ENCODE data around the gene CACNA1B. TPM values are rescaled to one million over a fixed set of nuclear protein-coding genes. Genes with fewer than 3 reads are reported as not detected.
A peak's percentile ranks its signal among the peaks of the same experiment; 100 is the strongest.

The CACNA1B gene
- total and polyA plus RNA-seq, 2 of the 13 experiments (the other 11 are each of a cell fraction or from before 2014, with no cell fraction given) = under 0.01 to 0.04 TPM

DNA sequence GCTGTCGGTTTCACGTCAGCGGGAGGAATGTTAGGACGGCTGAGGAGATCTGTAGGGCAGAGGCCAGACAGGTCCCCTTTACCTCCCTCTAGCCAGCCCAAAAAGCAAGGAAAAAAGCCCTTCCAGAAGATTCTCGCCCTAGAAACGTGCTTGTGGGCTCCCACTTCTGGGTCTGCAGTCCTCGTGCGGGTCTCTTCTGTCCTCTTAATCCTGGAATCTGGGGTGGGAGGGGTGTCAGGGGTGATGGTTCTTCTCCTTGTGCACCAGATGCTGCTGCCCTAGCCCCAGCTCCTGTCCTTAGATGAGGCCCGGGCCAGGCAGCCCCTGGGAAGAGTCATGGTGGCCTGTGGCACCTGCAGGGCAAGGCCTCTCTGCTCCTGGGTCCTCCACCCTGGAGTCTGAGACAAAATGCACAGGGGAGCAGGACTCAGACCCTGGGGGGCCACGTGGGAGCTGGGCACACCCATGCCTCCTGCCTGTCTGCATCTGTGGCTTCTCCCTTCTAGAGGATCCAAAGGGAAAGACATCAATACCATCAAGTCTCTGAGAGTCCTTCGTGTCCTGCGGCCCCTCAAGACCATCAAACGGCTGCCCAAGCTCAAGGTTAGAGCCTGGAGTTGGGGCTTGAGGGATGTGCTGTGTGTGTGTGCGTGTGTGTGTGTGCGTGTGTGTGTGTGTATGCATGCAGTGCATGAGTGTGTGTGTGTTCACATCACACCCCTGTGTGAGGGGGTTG, 174.2 kb downstream of the CACNA1B start:
- ChIA-PET POLR2A (no interaction called here), CTCF (ENCODE audit: low intra/inter-chr PET ratio, low total read pairs) (no interaction called here)
- no peaks in the 10 kb centered on the region for H3K4me1 ChIP-seq (ENCODE audit: insufficient read depth, low read length)
- WGBS (ENCODE audit: low lambda C conversion rate) = 21% methylated on average over 14 of the region's 15 CpGs
- no peaks in the 10 kb centered on the region for H4K20me1 ChIP-seq (ENCODE audit: insufficient read depth, low read length)
- no peak overlapping the region for H3K9ac ChIP-seq (ENCODE audit: insufficient read depth, low read depth, low read length)
- intact Hi-C loops (cut with micrococcal nuclease; ENCODE audit: unreplicated experiment) (no loop called here), in situ Hi-C loops (cut with HindIII; ENCODE audit: extremely low pct_ligation_motif_present, low pct_unique_long_range_greater_than_20kb) (no loop called here)
- H3K27me3 ChIP-seq (ENCODE audit: control insufficient read depth in 1 of 2, insufficient read depth in 2 of 2, low read length in 2 of 2) = peaks cover 10 to 54% of the 10 kb centered on the region in 2 experiments
- no peak overlapping the region for H3K27ac ChIP-seq (ENCODE audit: extremely low read length, insufficient read depth, low read length)
- no peaks in the 10 kb centered on the region for H3K36me3 ChIP-seq (replicated peaks in 1 of 2; ENCODE audit: control insufficient read depth in 1 of 2, insufficient read depth in 2 of 2, low read length in 2 of 2)
- BruUV-seq (replicated peaks) = no TSS peak
- H3K4me2 ChIP-seq (ENCODE audit: low read depth, low read length) = no peak overlapping the region
- no peak for ATAC-seq
- H3K4me3 ChIP-seq (replicated peaks in 1 of 3; ENCODE audit: insufficient read depth in 1 of 3, low read depth in 2 of 3, low read length in 3 of 3) = no peak overlapping the region
- TF ChIP-seq, protein P1, sequence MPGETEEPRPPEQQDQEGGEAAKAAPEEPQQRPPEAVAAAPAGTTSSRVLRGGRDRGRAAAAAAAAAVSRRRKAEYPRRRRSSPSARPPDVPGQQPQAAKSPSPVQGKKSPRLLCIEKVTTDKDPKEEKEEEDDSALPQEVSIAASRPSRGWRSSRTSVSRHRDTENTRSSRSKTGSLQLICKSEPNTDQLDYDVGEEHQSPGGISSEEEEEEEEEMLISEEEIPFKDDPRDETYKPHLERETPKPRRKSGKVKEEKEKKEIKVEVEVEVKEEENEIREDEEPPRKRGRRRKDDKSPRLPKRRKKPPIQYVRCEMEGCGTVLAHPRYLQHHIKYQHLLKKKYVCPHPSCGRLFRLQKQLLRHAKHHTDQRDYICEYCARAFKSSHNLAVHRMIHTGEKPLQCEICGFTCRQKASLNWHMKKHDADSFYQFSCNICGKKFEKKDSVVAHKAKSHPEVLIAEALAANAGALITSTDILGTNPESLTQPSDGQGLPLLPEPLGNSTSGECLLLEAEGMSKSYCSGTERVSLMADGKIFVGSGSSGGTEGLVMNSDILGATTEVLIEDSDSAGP (CRISPR knock-in tag; IDR thresholded peaks at IDR 0.05; ENCODE audit: borderline replicate concordance) = no peak
- TF ChIP-seq, protein P2, sequence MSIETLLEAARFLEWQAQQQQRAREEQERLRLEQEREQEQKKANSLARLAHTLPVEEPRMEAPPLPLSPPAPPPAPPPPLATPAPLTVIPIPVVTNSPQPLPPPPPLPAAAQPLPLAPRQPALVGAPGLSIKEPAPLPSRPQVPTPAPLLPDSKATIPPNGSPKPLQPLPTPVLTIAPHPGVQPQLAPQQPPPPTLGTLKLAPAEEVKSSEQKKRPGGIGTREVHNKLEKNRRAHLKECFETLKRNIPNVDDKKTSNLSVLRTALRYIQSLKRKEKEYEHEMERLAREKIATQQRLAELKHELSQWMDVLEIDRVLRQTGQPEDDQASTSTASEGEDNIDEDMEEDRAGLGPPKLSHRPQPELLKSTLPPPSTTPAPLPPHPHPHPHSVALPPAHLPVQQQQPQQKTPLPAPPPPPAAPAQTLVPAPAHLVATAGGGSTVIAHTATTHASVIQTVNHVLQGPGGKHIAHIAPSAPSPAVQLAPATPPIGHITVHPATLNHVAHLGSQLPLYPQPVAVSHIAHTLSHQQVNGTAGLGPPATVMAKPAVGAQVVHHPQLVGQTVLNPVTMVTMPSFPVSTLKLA (IDR thresholded peaks at IDR 0.05) = peak; percentile 13; the same call in 1 of the 2 replicates
- no peaks in the 10 kb centered on the region for H3K9me3 ChIP-seq (ENCODE audit: low read length)
- FAIRE-seq = no peak
- DNase-seq (ENCODE audit: low spot score) = no peak
- no peaks in the 10 kb centered on the region for H3K79me2 ChIP-seq (ENCODE audit: insufficient read depth, low read length)
- H2AFZ ChIP-seq (ENCODE audit: low read length) = no peak overlapping the region

DNA sequence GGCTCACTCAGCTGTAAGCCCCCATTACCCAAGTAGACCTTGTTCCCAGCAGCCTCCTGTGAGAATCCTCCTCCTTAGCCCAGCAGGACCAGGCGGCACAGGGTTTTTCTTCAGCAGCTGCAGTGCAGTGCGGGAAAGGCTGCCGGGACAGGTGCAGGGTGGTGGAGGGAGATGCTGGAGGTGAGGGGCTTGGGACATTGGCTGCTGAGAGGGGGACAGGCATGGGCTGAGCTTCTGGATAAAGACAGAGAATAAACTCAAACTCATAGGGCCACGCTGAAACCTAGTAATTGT, 174.7 kb downstream of the CACNA1B start:
- 31% methylated on average over 4 of the region's 4 CpGs for WGBS (ENCODE audit: low lambda C conversion rate)
- Histone ChIP-seq H3K79me2 (ENCODE audit: insufficient read depth, low read length) (no peaks in the 10 kb centered on the region), H2AFZ (ENCODE audit: low read length) (no peak overlapping the region), H3K4me1 (ENCODE audit: insufficient read depth, low read length) (no peaks in the 10 kb centered on the region), H3K9me3 (ENCODE audit: low read length) (no peaks in the 10 kb centered on the region), H3K27ac (ENCODE audit: extremely low read length, insufficient read depth, low read length) (no peak overlapping the region), H3K4me2 (ENCODE audit: low read depth, low read length) (no peak overlapping the region), H3K9ac (ENCODE audit: insufficient read depth, low read depth, low read length) (no peak overlapping the region), H3K4me3 (replicated peaks in 1 of 3; ENCODE audit: insufficient read depth in 1 of 3, low read depth in 2 of 3, low read length in 3 of 3) (no peak overlapping the region), H3K36me3 (replicated peaks in 1 of 2; ENCODE audit: control insufficient read depth in 1 of 2, insufficient read depth in 2 of 2, low read length in 2 of 2) (no peaks in the 10 kb centered on the region), H4K20me1 (ENCODE audit: insufficient read depth, low read length) (no peaks in the 10 kb centered on the region), H3K27me3 (ENCODE audit: control insufficient read depth in 1 of 2, insufficient read depth in 2 of 2, low read length in 2 of 2) (peaks cover 9 to 55% of the 10 kb centered on the region in 2 experiments)
- FAIRE-seq (no peak), DNase-seq (ENCODE audit: low spot score) (no peak), ATAC-seq (no peak)
- intact Hi-C loops (cut with micrococcal nuclease; ENCODE audit: unreplicated experiment) = no loop called here
- ChIA-PET POLR2A (no interaction called here), CTCF (ENCODE audit: low intra/inter-chr PET ratio, low total read pairs) (no interaction called here)
- BruUV-seq (replicated peaks) = no TSS peak
- in situ Hi-C loops (cut with HindIII; ENCODE audit: extremely low pct_ligation_motif_present, low pct_unique_long_range_greater_than_20kb) = no loop called here
- no peak for TF ChIP-seq ZFX (CRISPR knock-in tag; IDR thresholded peaks at IDR 0.05; ENCODE audit: low read depth)
- TF ChIP-seq, protein P3, sequence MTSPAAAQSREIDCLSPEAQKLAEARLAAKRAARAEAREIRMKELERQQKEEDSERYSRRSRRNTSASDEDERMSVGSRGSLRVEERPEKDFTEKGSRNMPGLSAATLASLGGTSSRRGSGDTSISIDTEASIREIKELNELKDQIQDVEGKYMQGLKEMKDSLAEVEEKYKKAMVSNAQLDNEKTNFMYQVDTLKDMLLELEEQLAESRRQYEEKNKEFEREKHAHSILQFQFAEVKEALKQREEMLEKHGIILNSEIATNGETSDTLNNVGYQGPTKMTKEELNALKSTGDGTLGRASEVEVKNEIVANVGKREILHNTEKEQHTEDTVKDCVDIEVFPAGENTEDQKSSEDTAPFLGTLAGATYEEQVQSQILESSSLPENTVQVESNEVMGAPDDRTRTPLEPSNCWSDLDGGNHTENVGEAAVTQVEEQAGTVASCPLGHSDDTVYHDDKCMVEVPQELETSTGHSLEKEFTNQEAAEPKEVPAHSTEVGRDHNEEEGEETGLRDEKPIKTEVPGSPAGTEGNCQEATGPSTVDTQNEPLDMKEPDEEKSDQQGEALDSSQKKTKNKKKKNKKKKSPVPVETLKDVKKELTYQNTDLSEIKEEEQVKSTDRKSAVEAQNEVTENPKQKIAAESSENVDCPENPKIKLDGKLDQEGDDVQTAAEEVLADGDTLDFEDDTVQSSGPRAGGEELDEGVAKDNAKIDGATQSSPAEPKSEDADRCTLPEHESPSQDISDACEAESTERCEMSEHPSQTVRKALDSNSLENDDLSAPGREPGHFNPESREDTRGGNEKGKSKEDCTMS (CRISPR knock-in tag; conservative IDR thresholded peaks at IDR 0.05) = no peak
- TF ChIP-seq MYC (CRISPR knock-in tag; IDR thresholded peaks at IDR 0.05; ENCODE audit: borderline replicate concordance) = no peak
- TF ChIP-seq HES4 (CRISPR knock-in tag; IDR thresholded peaks at IDR 0.05; ENCODE audit: borderline replicate concordance) = no peak
- no peak for TF ChIP-seq EEA1 (CRISPR knock-in tag; IDR thresholded peaks at IDR 0.05; ENCODE audit: borderline replicate concordance)
- TF ChIP-seq ZNF672 (CRISPR knock-in tag; IDR thresholded peaks at IDR 0.05) = no peak
- no peak for TF ChIP-seq PHF8 (CRISPR knock-in tag; IDR thresholded peaks at IDR 0.05)
- TF ChIP-seq ZNF549 (CRISPR knock-in tag; IDR thresholded peaks at IDR 0.05) = no peak
- no peak for TF ChIP-seq CEBPG (CRISPR knock-in tag; IDR thresholded peaks at IDR 0.05)
- no peak for TF ChIP-seq MIER3 (CRISPR knock-in tag; IDR thresholded peaks at IDR 0.05; ENCODE audit: borderline replicate concordance)

Measured in HepG2 (cell line).